ENCODE data around the gene DUSP2. TPM values are rescaled to one million over a fixed set of nuclear protein-coding genes. Genes with fewer than 3 reads are reported as not detected.

The DUSP2 gene
- total and polyA plus RNA-seq, 10 of the 15 experiments (the other 5 are each of a cell fraction or from before 2014, with no cell fraction given) = 9.7 to 212 (median 57.2) TPM

- TF ChIP-seq REST (IDR thresholded peaks at IDR 0.05; ENCODE audit: low read depth, low read length) (no peak), KLF5 (IDR thresholded peaks at IDR 0.05; ENCODE audit: partially characterized antibody) (peak; percentile 54), NFYA (IDR thresholded peaks at IDR 0.05; ENCODE audit: borderline replicate concordance, low read depth, low read length) (no peak), NKRF (conservative IDR thresholded peaks at IDR 0.05) (no peak), FOXM1 (IDR thresholded peaks at IDR 0.05; ENCODE audit: low read depth, low read length) (no peak), MTA2 (IDR thresholded peaks at IDR 0.05; ENCODE audit: low read depth) (peak; percentile 67; the same call in 1 of the 2 replicates), CHD4 (IDR thresholded peaks at IDR 0.05) (no peak), RELB (IDR thresholded peaks at IDR 0.05; ENCODE audit: low read depth) (peak; percentile 60; the same call in 1 of the 2 replicates), SPI1 (IDR thresholded peaks at IDR 0.05; ENCODE audit: borderline replicate concordance, insufficient read depth, low read depth, low read length) (no peak), ZNF592 (IDR thresholded peaks at IDR 0.05) (peak; percentile 75; the same call in 1 of the 2 replicates), E2F4 (IDR thresholded peaks at IDR 0.05; ENCODE audit: low read depth, low read length) (no peak), MEF2B (IDR thresholded peaks at IDR 0.05; ENCODE audit: partially characterized antibody, poor library complexity, severe bottlenecking) (peak; percentile 73), MXI1 (IDR thresholded peaks at IDR 0.05; ENCODE audit: low read depth, low read length) (0 out of 2 replicates have a peak, but pooled peaks have one; percentile 37), GATAD2B (conservative IDR thresholded peaks at IDR 0.05; ENCODE audit: low read depth) (peak; percentile 80; the same call in 1 of the 2 replicates)
Observed at GRCh38 chr2:96148410-96149217, 3.4 kb upstream of the DUSP2 start (continued).

All from GM12878 (cell line).